ENCODE results near the gene CYLD.
A peak's percentile ranks its signal among the peaks of the same experiment; 100 is the strongest.

Gene CYLD

GRCh38 chr16:50702725-50703124, 39.2 kb upstream of the CYLD start:
- no peak for TF ChIP-seq ZNF16 (tag by site-specific recombination; IDR thresholded peaks at IDR 0.05; ENCODE audit: low read depth)
- TF ChIP-seq ZBTB6 (tag by site-specific recombination; IDR thresholded peaks at IDR 0.05), result no peak
- no peak for TF ChIP-seq ZNF654 (tag by site-specific recombination; IDR thresholded peaks at IDR 0.05; ENCODE audit: low read depth)
- no peak for TF ChIP-seq ZXDB (tag by site-specific recombination; IDR thresholded peaks at IDR 0.05)
- Histone ChIP-seq H3K27ac (ENCODE audit: extremely low read depth, low read depth, low read length) (no peak overlapping the region), H3K9me3 (ENCODE audit: control insufficient read depth, insufficient read depth, low read depth, low read length) (no peaks in the 10 kb centered on the region), H3K4me1 (ENCODE audit: control insufficient read depth, insufficient read depth, low read length) (no peaks in the 10 kb centered on the region), H3K4me3 (ENCODE audit: low read depth, low read length) (no peak overlapping the region), H3K36me3 (ENCODE audit: control insufficient read depth in 2 of 2, insufficient read depth in 1 of 2, low read length in 2 of 2) (no peaks in the 10 kb centered on the region)
- CTCF ChIA-PET, result interaction anchor here (0.6 to 1.1 kb wide), 2 partner anchors 18 to 100 kb away, joined by 3 to 5 read pairs; no protein-coding TSS in a partner anchor
- POLR2A ChIA-PET, result no interaction called here

GRCh38 chr16:50704245-50704644, 37.6 kb upstream of the CYLD start:
- POLR2A ChIA-PET, result no interaction called here
- peak; percentile 46 for TF ChIP-seq SETDB1 (IDR thresholded peaks at IDR 0.05; ENCODE audit: insufficient read length, low read length)
- TF ChIP-seq ZNF24 (tag by site-specific recombination; IDR thresholded peaks at IDR 0.05), result no peak
- peak; percentile 42 for TF ChIP-seq ZNF510 (tag by site-specific recombination; IDR thresholded peaks at IDR 0.05; ENCODE audit: insufficient replicate concordance)
- CTCF ChIA-PET, result no interaction called here
- H3K4me1 ChIP-seq (ENCODE audit: control insufficient read depth, insufficient read depth, low read length), result no peaks in the 10 kb centered on the region
- H3K4me3 ChIP-seq (ENCODE audit: low read depth, low read length), result no peak overlapping the region
- no peak overlapping the region for H3K27ac ChIP-seq (ENCODE audit: extremely low read depth, low read depth, low read length)
- H3K9me3 ChIP-seq (ENCODE audit: control insufficient read depth, insufficient read depth, low read depth, low read length), result no peaks in the 10 kb centered on the region
- no peaks in the 10 kb centered on the region for H3K36me3 ChIP-seq (ENCODE audit: control insufficient read depth in 2 of 2, insufficient read depth in 1 of 2, low read length in 2 of 2)

- Histone ChIP-seq H3K4me3 (ENCODE audit: low read depth, low read length) (no peak overlapping the region), H3K36me3 (ENCODE audit: control insufficient read depth in 2 of 2, insufficient read depth in 1 of 2, low read length in 2 of 2) (no peaks in the 10 kb centered on the region), H3K4me1 (ENCODE audit: control insufficient read depth, insufficient read depth, low read length) (no peaks in the 10 kb centered on the region), H3K9me3 (ENCODE audit: control insufficient read depth, insufficient read depth, low read depth, low read length) (no peaks in the 10 kb centered on the region), H3K27ac (ENCODE audit: extremely low read depth, low read depth, low read length) (no peak overlapping the region)
- ChIA-PET POLR2A (no interaction called here), CTCF (no interaction called here)
- TF ChIP-seq ZNF555 (tag by site-specific recombination; conservative IDR thresholded peaks at IDR 0.05) (no peak), SP3 (tag by site-specific recombination; IDR thresholded peaks at IDR 0.05) (no peak), ZNF585B (tag by site-specific recombination; IDR thresholded peaks at IDR 0.05) (no peak), ZNF768 (tag by site-specific recombination; IDR thresholded peaks at IDR 0.05) (no peak), KLF10 (tag by site-specific recombination; IDR thresholded peaks at IDR 0.05) (no peak), ZNF341 (tag by site-specific recombination; IDR thresholded peaks at IDR 0.05; ENCODE audit: low read depth) (no peak), ZNF280C (tag by site-specific recombination; IDR thresholded peaks at IDR 0.05) (no peak), PRDM4 (tag by site-specific recombination; IDR thresholded peaks at IDR 0.05) (no peak), ZNF398 (tag by site-specific recombination; IDR thresholded peaks at IDR 0.05) (no peak), ZNF18 (tag by site-specific recombination; IDR thresholded peaks at IDR 0.05) (no peak), ZNF571 (tag by site-specific recombination; IDR thresholded peaks at IDR 0.05) (no peak), ZNF580 (tag by site-specific recombination; IDR thresholded peaks at IDR 0.05) (no peak), ZNF175 (tag by site-specific recombination; IDR thresholded peaks at IDR 0.05) (no peak), ZNF404 (tag by site-specific recombination; IDR thresholded peaks at IDR 0.05) (no peak), ZNF776 (tag by site-specific recombination; IDR thresholded peaks at IDR 0.05; ENCODE audit: borderline replicate concordance) (no peak)
Measured at GRCh38 chr16:50705436-50706110, 36.3 kb upstream of the CYLD start.

All from HEK293 (cell line).